8988T (cell line): ENCODE data around the gene CCDC32.

Experiments used
- DNase-seq: peaks from one replicate; pipeline ENCODE4 v3.0.0; 2011

CCDC32 gene

DNA sequence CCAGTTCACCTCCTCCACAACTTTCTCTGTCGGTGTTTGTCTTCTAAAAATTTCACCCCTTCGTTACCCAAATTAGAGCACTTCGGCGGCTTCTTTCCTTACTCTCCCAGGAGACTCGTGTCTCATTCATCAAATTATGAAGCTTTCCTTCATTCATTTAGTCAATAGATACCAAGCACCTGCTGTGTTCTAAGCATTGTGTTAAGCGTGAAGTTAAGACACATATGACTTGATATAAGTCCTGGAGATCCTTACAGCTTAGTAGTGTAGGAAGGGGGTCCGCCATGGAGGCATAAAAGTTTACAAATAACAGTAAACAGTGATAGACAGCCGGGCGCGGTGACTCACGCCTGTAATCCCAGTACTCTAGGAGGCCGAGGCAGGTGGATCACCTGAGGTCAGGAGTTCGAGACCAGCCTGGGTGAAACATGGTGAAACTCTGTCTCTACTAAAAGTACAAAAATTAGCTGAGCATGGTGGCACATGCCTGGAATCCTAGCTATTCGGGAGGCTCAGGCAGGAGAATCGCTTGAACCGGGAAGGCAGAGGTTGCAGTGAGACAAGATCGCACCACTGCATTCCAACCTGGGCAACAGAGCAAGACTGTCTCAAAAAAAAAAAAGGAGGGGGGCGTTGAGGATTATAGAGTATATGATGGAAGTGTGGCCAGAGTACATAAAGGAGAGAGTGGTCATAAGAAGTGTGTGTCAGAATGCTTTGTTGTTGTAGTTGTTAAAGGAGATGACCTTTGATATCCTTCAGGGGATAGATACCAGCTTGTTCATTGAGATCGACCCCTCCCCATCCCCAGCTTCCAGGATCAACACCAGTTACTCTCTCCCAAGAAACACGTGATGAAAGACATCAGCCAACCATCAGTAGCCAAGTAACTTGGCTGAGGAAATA lies 744 bp upstream of the CCDC32 start:
- no peak for DNase-seq

DNA sequence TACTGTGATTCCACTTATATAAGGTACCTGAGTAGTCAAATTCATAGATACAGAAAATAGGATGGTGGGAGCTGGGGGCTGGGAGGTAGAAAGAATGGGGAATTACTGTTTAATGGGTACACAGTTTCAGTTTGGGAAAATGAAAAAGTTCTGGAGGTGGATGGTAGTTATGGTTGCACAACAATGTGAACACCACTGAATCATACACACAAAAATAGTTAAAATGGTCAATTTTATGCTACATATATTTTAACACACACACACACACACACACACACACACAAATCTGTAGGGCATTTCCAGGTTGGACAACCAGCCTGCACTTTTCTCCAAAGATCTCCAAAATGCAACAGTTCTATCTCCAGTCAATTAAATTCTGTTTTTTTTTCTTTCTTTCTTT lies 1.4 kb downstream of the CCDC32 start:
- no peak for DNase-seq

DNA sequence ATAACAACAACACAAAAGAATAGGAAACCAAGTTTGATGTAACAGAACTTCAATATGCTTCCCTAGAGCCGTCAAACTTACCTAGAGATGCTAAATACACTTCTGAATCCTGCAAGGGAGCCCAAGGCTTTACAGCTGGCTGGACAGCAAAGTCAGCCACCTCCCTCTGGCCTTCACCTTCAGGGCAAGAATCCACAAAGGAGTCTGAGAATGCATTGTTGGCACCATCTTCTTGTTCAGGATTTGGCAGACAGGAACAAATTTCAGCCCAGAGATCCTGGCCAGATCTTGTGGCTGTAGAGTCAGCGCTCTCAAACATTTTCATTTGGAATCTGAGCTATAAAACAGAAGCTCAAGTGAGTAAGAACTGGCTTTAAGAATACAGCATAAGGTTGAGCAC lies 2.2 kb downstream of the CCDC32 start:
- no peak for DNase-seq

DNA sequence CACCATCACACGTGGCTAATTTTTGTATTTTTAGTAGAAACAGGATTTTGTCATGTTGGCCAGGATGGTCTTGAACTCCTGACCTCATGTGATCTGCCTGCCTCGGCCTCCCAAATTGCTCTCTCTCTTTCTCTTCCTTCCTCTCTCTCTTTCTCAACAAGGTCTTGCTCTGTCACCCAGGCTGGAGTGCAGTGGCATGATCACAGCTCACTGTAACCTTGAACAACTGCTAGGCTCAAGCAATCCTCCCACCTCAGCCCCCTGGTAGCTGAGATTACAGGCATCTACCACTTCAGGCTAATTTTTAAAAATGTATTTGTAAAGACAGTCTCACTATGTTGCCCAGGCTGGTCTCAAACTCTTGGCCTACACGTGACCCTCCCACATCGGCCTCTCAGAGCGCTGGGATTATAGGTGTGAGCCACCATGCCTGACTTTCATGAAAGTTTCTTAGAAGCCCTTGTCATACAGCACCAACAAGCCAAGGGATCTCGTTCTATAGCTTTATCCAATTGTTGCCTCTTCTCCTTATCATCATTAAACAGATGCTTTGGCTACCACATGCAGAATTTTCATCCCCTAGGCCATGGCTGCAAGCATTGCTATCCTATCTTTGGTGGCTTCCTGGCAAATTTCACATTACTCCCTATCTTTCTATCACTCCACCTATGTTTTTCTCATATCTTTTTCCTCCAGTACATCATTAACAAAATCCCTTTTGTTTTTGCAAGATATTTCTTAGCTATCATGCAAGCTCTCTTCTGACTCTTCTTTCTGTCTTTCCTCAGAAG lies 5.7 kb downstream of the CCDC32 start:
- no peak for DNase-seq

DNA sequence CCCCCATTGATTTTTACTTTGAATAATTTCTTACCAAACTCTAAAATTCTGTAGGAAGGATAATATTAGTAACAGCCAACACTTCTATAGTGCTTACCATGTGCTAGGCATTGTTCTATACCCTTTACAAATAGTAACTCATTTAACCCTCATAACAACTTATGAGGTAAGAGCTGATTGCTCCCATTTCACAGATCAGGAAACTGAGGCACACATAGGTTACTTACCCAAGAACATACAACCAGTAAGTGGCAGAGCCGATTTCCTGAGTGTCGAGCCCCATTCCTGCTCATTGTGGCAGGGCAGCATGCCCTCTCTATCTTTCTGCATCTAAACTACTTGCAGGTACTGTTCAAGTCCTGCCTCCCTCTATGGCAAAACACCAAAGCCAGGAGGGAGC lies 9.0 kb downstream of the CCDC32 start:
- no peak for DNase-seq

DNA sequence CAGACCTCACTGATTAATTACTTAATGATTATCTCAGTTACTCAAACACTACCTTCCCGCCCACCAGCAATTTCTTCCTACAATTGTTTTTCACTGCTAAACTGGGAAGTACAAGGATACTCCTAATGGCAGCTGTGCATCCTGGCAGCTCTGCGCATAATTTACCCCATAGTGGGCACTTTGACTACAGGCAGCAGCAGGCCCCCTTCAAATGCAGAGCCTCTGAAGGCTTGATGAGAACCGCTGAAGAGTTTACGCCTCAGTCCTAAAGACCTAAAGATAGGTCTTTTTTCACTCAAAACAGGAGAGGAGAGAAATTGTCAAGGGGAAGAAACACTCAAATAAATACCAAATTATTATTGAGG lies 10.7 kb downstream of the CCDC32 start:
- no peak for DNase-seq

DNA sequence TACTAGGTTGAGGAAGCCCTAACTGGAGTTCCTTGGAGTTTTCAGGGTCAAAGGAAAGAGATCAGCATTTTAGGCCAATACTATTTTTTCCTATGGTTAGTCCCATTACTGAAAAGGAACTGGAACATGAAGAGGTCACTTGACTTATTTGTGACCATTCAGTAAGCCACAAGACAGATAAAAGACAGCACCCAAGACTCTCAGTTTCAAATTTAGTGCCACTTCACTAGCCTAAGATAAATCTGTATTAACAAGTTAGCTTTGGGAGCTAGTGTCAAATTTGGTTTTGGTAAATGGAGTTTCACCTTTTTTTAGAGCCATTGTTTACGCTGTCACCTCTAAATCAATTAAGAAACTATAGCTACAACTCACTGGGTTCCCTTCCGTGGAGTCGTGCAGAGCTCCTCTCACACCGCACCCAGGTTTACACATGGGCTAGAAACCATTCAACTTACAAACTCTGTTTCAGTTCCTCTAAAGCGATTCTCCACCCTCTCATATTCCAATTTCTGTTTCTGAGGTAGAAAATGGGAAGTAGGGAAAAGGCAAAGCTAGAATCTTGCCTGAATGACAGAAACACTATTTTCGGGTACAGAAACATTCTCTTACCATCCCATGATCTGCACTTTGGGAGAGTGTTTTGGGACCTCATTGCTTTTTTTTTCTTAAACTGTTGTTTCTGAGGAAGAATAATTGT lies 14.4 kb downstream of the CCDC32 start:
- no peak for DNase-seq

DNA sequence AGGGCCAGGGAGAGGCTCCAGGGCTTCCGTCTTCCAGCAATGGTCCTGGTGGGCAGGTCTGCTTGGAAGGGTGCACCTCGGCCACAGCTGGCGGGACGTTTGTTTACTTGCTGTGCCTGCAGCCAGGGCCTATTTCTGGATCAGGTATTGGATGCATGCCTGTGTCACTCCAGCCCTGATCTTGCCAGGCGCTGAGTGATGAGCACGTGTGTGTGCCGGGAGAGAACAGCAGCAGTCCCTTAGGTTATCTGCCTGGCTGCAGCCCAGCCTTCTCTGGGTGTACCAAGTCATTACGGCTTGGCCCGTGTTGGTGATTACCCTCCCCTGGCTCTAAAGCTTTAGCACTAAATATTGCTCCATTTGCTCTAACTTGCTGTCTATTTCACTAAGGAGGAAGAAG lies 14.9 kb downstream of the CCDC32 start:
- DNase-seq = no peak

DNA sequence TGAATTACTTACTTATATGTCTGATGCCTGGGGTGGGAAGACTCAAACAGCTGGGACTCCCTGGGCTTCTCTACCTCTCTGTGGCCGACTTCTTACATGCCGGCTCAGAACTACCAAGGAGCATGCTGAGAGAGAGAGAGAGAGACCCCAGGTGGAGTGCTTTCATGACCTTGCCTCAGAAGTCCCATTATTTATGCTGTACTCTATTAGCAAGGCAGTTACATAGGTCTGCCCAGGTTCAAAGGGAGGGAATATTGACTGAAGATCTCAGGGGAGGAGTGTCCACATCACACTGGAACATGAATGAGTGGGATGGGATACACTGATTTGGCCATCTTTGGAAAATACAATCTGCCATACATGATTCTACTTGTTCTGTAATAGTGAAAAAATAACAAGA lies 16.2 kb downstream of the CCDC32 start:
- no peak for DNase-seq

DNA sequence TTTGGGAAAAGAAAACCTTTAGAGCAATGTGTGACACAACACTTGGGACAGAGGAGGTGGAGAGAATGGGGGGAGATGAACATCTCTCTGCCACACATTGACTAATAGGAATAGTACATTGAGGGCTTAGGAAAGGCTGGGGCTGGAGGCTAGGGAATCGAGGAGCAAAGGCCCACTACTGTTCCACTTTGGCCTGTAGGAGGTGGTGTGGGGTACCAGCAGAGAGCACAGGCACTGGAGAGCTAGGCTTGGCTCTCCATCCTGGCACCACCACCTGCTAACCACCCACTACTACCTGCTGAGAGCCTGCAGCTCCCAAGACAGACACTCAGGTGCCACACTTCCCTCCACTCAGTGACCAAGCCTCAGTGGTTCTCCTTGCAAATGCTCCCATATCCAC lies 19.4 kb downstream of the CCDC32 start:
- no peak for DNase-seq

DNA sequence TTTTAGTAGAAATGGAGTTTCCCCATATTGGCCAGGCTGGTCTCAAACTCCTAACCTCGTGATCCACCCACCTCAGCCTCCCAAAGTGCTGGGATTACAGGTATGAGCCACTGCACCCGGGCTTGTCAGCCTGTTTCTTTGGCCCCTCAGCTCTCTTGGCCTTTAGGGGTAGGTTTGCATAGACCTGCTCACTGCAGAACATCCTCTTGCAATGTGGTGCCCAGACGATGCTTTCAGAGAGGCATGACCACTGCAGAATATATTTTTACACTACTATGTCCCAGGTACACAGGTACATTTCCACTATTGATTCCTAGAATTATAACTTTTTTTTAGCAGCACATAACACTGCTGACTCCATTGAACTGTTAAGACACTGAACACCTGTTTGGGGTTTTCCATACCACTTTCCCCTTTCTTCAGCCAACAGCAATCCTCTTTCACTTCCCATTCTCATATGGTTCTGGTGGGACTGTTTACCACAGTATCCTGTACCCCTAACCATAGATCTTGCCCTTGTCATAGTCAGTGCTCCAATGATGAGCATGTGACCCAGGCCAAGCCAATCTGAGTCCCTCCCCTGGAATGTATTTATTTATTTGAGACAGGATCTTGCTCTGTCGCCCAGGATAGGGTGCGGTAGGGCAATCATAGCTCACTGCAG lies 21.1 kb downstream of the CCDC32 start:
- DNase-seq = no peak

DNA sequence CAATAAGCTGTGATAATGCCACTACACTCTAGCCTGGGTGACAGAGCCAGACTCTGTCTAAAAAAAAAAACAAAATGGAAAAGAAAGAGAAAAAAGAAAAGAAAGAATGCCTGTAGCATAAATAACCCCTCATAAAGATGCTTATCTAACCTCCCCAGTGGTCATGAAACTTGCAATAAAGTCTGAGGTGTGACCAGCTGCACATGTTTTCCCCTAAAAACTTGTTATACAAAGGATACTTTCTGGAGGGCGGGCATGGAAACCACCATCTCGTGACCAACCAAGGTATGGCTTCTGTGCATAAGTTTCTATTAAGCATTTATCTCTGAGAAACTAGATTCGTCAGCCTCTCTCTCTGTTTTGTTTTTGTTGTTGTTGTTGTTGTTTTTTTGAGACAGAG lies 21.8 kb downstream of the CCDC32 start:
- no peak for DNase-seq

DNA sequence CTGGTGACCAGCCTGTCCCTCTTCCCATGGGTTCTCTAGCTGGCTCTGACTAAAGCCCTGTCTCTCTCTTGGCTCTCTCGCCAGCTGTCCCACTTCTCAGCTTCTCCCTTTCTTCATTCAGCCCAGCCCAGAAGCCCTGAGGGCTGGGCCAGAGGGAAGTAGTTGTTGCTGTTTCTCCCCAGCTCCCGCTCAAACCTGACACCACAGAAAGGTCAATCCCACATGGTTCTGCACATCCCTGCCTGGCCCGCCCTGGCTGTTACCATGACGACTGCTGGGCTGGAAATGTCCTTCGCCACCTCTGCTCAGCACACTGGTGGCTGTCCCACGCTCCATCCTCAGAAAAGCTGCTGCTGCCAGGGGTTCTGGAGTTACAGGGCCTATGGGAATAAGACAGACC lies 25.9 kb downstream of the CCDC32 start:
- no peak for DNase-seq

DNA sequence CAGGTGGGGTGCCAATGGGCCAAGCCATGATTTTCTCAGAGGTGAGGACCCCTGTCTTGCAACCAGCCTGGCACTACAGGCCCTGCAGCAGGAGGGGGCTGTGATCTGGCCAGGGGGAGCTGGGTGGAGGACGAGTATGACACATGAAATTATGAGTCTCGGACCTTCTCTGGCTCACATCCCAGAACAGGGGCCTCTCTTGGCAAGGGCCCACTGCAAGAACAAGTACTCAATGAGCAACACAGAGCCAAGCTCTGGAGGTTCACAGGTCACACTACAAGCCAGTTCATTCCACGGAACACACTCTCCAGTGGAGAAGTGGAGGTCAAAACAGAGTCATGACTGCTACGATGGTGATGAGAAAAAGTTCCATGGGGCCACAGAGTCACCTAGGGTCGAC lies 28.3 kb downstream of the CCDC32 start:
- no peak for DNase-seq

DNA sequence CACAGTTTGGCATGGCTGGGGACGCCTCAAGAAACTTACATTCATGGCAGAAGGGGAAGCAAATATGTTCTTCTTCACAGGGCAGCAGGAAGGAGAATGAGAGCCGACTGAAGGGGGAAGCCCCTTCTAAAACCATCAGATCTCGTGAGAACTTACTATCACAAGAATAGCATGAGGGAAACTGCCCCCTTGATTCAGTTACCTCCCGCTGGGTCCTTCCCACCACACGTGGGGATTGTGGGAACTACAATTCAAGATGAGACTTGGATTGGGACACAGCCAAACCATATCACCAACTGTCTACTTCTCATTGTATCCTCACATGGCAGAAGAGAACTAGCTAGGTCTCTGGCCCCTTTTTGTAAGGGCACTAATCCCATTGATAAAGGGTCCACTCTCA lies 30.5 kb downstream of the CCDC32 start:
- no peak for DNase-seq

DNA sequence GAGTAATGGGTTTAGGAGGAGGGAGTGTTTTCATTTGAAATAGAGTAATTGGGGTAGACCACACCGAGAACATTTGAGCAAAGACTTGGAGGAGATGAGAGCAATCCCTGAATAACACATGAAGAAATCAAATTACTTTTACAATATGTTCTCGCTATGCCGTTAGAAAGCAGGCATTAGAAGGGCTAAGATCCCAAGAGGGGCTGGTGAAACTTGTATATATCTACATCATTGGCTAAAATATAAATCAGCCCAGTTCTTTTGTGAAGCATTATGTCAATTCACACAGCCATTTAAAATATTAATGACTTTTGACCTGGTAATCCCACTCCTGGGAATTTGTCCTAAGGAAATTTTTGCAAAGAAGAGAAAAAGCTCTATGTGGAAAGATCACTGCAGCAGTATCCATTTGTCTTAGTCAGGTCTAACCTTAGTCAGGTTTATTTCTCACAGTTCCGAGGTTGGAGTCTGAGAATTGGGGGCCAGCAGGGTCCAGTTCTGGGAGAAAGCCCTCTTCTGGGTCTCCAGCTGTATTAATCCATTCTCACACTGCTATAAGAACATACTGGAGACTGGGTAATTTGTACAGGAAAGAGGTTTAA lies 31.0 kb downstream of the CCDC32 start:
- no peak for DNase-seq

DNA sequence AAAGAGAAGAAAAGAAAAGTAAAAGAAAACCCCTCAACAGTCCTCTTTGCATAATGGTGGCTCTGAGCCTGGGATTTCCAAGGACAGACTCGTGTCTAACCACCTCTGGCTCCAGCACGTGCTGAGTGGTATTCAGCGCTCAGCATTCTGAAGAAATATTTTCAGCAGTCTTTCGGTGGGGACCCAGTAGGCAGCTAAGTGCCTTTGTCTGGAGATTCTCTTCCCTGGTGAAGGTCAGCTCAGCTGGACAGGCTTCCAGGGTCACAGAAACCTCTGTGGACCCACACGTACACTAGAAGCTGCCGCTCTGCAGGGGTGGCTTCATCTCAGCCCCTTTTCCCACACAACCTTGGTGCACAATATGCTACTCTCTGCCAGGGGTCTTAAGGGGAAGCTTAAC lies 36.0 kb downstream of the CCDC32 start:
- DNase-seq = no peak

DNA sequence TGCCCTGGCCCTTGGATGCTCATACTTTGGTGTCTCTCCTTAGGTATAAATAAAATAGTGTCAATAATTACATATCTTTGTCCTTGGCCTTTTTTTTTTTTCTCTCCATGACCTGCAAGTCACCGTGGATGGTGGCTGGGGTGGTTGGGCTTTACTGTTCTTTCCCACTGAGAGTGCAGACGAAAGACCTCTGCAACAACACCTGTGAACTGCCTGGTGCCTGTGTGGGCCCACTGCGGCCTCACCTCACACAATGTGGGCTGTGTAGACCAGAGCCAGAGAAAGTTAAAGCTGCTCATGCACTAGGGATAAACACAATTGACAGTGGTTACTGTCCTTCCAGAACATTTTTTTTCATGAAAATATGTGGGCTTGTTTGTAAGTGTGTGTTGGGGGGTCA lies 39.0 kb downstream of the CCDC32 start:
- no peak for DNase-seq

DNA sequence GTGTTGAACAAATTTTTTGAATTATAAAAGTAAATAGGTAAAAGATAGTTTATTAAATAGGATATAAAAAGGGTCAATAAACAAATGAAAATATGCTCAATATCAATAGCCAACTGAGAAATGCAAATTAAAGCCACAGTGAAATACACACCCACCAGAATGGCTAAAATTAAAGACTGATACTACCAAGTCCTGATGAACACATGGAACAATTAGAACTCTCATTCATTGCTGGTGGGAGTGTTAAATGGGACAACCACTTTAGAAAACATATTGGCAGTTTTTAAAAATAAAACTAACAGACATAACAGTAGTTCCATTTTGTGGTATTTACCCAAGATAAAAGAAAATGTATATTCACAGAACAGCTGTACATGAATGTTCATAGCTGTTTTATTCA lies 41.2 kb downstream of the CCDC32 start:
- no peak for DNase-seq

DNA sequence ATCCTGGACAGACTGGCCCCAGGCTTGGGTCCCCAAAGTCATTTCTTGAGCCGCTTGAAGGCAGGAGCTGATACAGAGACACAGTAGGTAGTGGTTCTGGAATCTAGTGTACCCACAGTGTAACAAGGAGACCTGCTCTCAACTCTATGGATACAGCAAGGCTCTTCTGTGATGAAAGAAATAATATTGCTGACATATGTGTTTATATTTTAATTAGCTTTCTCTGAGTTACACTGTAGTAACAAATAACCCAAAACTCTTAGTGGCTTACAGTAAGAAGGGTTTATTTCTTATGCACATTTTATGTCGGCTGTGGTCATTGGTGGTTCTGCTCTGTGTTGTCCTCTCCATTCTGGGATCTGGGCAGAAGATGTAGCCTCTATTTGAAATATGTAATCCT lies 48.5 kb downstream of the CCDC32 start:
- DNase-seq = no peak

DNA sequence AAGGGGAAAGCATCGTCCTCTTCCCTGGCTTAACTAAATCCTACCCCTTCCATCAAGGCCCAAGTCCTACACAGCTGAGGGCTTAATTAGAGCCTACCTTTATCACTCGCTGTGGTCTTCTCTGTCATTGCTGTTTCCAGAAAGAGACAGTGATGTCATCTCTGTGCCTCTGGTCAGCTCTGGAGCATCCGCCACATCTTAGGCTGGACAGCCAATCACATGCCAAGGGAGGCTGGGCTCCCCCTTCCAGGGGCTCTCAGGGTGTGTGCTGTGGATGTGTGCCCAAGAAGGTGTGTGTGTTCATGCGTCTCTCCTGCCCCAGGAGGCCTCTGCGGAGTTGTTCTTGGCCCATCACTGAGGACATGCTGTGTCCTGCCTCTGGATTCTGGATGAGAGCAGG lies 51.2 kb downstream of the CCDC32 start:
- DNase-seq = no peak

DNA sequence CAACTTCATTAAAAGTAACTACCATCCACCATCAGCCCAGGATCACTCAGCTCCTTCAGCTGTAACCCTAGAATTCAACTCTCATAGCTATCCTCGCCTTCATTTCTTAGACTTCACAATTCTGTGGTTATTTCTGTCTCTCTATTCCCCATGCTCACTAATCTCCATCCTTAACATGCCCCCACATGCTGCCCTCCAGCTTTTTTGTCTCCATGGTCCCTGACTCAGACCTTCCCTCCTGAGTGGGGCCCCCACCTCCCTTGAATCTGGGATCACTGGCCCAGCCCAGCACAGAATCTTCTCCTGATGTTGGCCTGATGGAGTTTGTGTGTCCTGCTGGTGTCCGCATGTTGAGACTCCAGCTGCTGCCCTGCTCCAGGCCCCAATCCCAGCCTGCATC lies 52.4 kb downstream of the CCDC32 start:
- no peak for DNase-seq
